Activated CD8-positive, alpha-beta memory T cell treated with anti-CD3 and anti-CD28 coated beads, Interleukin-2, amount 50 U/mL, for 48 hours (primary cell): ENCODE results near the gene ZC3H18.

ENCODE experiments used
- DNase-seq: peaks from one replicate; pipeline ENCODE4 v3.0.0-alpha.2; 2020

The ZC3H18 gene

DNA sequence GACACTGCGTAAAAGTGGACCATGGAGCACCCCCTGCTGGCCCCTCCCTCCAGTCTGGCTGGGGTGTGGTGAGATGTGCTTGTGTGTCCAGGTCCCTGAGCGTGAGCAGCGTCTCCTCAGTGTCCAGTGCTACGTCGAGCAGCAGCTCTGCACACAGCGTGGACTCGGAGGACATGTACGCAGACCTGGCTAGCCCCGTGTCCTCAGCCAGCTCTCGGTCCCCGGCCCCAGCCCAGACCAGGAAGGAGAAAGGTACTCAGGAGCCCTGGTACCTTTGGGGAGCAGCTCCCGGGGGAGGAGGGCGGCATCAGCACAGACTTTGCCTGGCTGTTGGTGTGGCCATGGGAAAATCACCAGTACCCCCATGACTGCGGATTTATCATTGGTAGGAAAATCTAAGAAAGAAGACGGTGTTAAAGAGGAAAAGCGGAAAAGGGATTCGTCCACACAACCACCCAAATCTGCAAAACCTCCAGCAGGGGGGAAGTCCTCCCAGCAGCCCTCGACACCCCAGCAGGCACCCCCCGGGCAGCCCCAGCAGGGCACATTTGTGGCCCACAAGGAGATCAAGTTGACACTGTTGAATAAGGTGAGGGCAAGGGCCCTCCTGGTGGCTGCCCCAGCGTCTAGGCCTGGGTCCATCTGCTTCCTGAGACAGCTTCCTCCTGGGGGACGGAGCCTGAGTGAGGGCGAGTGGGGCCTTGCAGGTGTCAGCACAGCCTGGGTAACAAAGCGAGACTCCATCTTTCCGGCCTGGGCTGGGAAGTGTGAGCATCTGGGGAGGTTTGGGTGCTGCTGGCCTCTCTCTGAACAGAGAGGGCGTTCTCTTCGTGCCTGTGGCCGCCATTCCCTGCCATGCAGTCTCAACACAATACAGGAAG, 57.6 kb downstream of the ZC3H18 start:
- DNase-seq = no peak

DNA sequence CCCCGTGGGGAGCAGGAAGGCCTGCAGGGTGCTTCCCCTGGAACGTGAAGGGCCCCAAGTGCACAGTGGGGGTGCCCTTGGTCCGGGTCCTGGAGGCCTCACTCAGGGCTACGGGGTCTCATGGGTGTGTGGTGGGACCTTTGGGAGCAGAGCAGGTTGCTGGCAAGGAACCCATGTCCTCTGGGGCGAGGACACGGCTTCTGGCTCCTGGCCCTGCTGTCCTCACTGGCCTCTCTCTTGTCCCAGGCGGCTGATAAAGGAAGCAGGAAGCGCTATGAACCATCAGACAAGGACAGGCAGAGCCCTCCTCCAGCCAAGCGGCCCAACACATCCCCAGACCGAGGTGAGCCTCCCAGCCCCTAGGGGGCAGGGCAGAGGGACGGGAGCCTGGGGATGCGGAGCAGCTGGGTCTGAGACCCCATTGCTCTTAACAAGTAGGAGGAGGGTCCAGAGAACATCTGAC, 58.3 kb downstream of the ZC3H18 start:
- no peak for DNase-seq

DNA sequence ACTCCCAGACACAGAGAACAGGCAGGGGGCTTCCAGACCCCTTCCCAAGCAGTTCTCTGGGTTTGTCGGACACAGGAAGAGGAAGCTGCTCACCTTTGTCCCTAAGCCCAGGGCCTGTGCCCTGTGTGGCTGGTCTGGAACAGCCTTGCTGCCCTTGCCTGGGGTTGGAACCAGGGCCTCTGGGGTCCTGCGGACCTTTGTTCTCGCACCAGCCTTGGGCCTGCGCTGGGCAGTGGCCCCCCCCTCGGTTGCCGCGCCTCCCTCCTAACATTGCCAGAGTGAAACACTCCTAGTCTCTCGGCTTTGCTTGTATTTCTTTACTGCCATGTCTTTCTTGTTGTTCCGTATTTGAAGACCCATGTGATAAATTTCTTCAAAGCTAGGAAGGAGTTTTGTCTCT, 59.6 kb downstream of the ZC3H18 start:
- DNase-seq = no peak

DNA sequence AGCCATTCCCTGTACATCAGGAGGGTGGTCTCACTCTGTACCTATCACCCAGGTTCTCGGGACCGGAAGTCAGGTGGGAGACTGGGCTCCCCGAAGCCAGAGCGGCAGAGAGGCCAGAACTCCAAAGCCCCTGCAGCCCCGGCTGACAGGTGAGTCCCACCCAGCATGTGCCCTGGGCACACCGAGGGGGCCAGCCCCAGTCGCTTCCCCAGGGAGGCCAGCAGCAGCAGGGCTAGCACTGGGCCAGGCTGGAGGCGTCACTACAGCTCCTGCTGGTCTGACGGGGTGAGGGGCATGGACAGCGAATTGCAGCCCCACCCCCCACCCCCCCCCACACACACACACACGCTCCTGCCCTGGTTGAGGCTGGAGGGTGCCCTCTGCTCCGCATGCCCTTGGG, 60.2 kb downstream of the ZC3H18 start:
- DNase-seq = no peak

DNA sequence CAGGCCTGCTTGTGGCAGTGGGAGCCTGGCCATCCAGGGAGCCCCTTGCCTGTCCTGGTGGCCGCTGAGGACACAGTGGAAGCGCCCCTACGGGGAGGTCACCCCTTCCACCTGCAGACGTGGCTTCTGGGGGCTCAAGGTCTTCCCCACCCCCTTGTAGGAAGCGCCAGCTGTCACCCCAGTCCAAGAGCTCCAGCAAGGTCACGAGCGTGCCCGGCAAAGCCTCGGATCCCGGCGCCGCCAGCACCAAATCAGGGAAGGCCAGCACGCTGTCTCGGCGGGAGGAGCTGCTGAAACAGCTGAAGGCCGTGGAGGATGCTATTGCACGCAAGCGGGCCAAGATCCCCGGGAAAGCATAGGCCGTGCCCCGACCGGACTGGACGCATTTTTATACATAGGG, 60.7 kb downstream of the ZC3H18 start:
- no peak for DNase-seq

DNA sequence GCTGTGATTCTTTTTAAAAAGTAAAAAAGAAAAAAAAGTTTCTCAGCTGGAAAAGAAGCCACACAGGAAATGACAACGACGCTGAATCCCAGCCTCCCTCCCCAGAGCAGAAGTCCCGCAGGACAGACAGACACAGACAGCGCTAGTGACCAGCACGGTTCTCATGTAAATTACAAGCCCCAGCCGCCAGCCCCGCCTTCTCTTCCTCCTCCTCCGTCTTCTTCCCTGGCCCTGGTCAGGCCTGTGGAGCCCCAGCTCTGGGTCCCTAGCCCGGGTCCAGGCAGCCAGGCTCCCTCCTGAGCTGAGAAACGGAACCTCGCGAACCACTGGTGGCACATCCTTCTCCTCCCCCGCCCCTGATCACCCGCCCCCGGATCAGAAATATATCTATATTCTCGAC, 61.2 kb downstream of the ZC3H18 start:
- no peak for DNase-seq

DNA sequence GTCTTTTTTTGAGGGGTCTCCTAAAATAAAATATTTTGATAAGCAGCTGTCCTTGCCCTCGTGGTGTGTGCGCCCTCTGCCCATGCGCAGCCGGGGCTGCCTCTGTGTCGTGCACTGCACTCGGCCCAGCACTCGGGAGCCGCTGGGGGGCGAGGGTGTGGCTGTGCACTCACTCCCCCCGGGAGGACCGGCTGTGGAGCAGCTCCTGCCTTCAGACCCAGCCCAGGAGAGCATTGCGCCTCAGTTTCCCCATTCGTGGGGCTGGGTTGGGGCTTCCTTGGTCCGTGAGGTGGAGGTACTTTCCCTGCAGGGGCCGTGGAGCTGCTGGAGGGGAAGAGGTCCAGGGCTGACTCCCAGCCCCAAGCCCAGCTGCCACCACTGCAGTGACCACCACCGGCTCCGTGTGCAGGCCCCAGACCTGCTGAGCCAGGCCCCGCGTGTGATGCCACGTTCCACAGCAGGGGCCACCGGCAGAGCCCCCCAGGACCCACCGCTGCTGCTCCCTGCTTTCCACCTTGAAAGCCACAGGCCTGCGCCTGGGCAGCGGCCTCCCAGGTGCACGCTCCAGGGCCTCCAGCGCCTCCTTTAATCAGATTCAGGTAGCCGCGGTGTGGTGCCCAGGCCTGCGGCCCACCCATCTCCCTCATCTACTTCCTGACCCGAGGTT, 61.9 kb downstream of the ZC3H18 start:
- DNase-seq = no peak

DNA sequence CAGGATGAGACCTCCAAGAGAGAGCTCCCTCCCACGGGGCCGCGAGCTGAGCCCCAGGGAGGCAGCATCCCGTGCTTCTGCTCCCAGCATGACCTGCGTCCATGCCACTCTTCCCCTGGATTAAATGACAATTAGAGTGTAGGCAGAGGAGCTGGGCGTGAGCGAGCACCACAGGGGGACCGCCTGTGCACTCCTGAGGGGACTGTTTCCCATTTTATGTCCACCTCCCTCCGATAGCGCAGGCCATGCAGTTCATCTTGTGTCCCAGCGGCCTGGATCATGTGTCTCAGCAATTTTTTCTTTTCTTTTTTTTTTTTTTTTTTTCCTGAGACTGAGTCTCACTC, 62.4 kb downstream of the ZC3H18 start:
- no peak for DNase-seq

DNA sequence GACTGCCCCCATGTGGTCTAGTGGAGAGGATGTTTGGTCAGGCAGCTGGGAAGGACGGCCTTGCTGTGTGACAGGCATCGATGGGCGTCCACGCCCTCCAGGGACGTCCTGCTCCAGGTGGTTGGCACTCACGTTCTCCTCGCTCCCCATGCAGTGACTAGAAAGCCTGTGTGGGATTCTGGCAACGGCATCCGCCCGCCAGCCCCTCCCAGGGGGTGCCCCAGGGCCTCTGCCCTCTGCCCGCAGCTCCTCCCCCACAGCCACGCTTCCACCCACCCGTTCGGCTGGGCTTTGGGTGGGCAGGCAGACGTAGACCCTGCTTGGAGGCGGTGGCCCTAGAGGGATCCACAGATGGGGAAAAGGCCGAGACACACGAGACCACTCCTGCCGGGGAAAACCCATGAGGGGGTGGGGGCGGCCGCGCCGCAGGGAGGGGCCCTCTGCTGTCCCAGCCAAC, 63.5 kb downstream of the ZC3H18 start:
- DNase-seq = peak; percentile 76

DNA sequence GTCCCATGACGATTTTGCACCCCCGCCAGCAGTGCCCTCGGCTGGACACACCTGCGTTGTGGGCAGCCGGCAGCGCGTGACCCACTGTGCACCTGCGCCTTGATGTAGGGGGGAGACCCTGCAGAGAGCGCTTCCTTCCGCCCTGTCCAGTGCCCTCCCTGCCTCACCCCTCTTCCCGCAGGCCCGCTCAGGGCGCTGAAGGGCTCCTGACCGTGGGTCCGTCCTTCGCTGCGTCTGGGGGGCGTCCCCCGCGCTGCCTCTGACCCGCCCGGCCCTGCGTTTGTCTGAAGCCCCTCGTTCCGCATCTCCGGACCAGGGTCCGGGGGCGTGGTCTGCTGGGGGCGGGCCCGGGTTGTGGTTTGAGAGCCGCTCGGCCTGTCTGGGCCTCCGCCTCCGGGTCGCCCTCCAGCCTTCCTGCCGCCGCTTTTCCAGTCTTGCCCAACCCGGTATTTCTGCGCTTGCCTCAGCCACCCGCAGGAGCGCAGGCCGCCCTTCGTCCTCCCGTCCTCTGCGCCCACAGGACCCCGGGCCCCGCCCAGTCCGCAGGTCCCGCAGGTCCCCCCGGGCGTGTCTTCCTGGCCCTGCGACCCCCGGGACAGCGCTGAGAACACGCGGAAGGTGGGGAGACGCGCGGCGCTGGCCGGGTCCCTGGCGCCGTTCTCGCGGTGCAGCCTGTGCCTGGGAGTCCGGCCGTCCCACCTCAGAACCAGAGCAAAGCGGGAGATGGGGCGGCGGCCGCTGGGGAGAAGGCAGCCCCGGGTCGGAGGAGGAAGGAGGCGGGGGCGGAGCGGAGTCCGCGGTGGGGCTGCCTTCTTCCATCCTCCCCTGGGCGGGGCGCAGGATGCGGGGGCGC, 64.2 kb downstream of the ZC3H18 start:
- DNase-seq = peak; percentile 77

DNA sequence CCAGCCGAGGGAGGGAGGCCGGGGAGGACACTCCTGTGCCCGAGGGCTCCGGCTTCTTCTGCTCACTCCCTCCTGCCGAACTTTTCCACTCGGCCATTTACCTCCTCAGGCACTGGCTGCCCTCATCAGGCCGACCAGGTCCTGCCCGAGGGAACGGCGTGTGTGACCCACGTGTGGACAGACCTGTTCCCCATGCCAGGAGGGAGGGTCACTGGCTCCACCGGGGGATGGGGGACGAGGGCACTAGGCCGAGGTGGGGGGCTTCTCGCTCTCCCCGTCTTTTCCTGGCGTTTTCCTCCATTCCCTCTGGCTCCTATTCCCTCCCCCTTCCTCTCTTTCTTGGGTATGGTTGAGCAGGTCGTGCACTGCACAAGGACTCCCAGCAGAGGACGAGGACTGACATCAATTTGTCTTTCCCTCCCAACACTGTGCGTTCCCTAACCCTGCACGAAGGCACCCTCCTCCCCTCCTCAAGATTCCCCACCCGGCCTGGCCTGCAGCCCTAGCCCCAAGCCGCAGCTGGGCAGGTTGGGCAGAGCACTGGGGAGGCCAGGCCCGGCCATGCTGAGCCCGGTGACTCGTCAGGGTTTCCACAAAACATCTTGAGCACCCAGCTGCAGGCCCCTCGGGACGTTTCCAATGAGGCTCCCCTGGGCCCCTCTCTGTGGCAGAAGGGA, 64.9 kb downstream of the ZC3H18 start:
- no peak for DNase-seq

DNA sequence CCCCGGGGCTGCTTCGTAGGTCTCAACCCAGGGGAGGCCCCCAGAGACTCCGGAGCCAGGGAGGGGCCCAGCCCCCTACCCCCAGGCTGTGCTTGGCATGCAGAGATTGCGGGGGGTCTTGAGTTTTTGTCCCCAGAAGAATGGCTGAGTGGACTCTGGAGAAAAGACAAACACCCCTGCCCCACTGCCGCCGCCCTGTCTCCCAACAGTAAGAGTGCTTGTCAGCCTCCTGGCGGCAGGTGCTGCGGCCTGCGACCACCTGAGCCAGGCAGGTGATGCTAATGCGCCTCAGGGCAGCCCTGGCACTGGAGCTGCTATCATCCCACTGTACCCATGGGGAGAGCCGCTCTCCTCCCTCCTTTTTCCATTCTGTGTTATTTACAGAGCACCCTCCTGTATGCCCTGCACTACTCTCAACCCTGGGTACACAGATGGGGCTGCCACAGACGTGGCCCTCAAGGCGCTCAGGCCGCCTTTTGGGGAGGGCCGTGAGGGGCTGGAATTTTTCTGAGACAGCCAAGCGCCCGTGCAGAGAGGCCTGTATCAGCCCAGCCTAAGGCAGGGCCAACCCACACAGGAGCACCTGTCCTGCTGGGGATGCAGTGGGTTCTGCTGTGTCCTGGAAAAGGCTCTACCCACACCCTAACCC, 65.6 kb downstream of the ZC3H18 start:
- DNase-seq = no peak

DNA sequence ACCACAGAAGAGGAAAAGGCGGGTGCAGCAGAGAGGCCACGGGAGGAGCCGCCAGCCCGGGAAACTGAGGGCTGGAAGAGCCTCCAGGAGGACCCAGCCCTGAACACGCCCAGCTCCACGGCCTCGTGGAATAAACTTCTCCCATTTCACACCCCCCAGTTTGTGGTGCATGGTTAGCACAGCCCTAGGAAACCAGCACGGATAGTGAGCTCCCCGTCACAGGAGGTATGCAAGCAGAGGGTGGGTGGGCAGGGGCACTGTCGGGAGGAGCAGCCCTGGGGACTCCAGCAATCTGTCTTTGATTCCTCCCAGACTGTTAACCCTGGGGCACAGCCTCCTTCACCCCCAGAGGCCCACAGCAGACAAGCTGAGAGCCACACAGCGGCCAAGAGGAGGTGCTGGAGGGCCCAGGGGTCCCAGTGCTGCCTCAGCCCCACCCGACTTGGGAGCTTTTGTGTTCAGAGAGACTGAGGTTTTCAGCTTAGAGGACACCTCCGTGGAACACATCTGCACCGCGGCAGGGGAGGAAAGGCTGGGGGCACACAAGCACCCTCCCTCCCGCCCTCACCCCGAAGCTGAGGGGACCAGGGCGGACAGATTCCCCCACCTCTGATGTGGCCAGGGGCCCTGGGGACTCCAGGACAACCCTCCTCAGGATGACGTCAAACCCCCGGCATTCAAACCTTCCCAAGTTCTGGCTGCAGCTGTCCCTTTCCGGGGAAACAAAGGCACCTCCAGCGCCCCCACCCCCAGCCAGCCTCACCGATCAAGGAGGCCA, 66.5 kb downstream of the ZC3H18 start:
- no peak for DNase-seq

DNA sequence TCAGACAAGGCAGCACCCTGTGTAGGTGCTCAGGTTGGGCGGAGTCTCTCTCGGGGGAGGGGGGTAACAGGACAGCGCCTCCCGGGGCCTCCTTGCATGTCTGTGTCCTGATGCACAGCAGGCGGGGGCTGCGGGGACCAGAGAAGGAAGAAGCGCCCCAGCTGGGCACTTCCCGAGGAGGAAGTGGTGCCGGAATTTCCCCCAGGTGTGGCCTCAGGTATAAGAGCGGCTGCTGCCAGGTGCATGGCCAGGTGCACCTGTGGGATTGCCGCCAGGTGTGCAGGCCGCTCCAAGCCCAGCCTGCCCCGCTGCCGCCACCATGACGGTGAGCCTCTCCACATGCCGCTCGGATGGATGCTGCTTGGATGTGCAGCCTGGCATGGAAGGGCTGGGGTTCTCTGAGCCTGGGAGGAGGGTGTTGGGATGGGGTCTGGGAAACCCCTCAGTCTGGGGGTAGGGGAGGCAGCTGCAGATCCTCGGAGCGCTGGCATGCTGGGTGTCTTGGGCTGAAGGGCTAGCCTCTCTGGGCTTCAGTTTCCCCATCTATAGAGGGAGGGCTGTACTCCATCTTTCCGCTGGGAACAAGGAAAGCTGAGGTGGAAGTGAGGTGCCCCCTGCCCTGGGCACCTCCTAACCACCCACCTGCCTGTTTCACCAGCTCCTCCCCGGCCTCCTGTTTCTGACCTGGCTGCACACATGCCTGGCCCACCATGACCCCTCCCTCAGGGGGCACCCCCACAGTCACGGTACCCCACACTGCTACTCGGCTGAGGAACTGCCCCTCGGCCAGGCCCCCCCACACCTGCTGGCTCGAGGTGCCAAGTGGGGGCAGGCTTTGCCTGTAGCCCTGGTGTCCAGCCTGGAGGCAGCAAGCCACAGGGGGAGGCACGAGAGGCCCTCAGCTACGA, 68.4 kb downstream of the ZC3H18 start, which contains the start of gene IL17C:
IL17C (plus strand) TSS at position 250 of the 908 bp plus-strand sequence; CDS start at position 320, 70 bp downstream.
- no peak for DNase-seq

DNA sequence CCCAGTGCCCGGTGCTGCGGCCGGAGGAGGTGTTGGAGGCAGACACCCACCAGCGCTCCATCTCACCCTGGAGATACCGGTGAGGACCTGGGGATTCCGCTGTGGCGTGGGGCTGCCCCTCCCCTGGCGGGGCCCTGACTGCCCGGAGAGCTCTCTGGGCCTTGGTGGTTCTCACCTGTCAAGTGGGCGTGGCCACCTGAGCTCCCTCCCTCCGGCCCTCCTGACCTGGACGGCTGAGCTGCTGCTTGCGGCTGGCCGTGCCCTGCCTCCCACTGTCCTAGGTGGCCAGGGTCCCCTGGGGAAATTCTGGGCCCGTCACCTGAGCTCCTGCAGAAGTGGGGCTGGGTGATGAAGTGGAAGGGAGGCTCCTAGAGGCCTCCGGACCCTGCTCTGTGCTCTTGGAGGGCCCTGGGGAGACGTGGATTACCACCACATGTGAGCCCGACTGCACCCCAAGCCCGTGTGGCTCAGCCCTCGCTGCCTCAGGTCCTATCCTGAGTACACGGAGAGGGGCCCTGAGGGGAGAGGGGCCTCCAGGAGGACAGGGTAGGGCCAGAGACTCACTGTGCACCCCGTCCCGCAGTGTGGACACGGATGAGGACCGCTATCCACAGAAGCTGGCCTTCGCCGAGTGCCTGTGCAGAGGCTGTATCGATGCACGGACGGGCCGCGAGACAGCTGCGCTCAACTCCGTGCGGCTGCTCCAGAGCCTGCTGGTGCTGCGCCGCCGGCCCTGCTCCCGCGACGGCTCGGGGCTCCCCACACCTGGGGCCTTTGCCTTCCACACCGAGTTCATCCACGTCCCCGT, 69.2 kb downstream of the ZC3H18 start:
- no peak for DNase-seq

DNA sequence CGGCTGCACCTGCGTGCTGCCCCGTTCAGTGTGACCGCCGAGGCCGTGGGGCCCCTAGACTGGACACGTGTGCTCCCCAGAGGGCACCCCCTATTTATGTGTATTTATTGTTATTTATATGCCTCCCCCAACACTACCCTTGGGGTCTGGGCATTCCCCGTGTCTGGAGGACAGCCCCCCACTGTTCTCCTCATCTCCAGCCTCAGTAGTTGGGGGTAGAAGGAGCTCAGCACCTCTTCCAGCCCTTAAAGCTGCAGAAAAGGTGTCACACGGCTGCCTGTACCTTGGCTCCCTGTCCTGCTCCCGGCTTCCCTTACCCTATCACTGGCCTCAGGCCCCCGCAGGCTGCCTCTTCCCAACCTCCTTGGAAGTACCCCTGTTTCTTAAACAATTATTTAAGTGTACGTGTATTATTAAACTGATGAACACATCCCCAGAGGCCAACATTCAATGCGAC, 69.9 kb downstream of the ZC3H18 start:
- DNase-seq = no peak

DNA sequence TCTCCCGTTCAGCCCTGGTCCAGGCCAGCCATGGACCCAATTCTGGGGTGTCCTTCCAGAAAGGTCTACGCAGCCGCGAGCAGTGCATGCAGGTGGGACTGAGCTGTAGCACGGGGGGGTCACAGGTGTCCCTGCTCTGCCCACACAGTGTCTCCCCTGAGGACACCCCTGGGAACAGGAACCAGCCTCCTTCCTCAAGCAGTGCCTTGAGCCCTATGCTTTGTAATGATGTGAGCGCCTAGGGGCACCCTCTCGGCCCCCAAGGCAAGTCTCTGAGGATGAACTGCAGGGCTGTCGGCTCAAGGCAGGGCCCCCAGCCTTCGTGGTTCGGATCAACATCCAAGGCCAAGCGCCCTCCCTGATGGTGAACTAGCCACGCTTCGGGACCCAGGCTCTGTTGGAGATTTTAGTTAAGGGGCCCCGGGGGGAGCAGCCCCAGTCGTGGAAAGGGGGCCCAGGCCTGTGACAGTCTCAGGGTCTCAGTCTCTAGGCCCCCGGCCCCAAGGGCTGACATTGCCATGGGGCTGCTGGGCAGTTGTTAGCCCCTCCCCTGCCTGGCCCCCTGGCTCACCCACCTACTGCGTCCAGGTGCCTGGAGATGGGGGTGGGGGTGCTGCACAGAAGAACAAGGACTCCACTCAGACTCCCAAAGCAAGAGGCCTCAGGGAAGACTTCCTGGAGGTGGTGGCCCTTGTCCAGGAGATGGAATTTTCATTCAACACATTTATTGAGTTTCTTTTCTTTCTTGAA, 70.5 kb downstream of the ZC3H18 start:
- no peak for DNase-seq

DNA sequence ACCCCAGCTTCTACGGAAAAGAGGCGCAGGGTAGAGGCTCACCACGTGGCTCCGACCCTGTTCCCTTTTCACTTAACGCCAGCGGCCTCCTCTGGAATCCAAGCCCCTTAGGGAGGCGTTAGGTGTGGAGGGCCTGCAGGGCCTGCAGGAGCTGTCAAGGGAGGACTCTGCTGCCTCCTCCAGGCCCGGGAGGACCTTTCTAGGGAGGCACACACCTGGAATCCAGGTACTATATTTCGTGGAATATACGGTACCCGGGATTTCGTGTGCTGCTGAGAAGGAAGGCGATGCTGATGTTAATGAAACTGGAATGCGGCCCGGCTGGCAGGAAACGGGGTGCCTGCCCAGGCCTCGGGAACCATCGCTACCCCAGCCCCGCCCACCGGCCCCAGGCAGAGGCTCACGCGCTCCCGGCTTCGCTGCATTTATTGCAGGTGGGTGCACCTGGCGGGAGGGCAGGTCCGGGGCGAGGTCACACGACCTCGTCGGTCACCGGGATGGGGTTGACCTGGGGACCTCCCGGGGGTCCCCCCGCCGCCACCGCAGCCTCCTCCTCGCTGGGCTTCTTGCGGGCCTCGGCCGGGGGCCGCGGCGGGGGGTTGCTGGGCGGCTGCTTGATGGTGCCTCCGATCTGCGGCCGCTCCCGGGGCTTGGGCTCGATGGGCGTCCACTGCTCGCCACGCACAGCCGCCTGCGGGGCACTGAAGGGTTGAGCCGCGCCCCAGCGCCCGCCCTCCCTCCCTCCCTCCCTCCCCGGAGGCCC, 72.9 kb downstream of the ZC3H18 start:
- no peak for DNase-seq
